Keratinocyte (primary cell): ENCODE data around the gene KCTD21.

Source experiments
- EZH2 ChIP-seq: IDR thresholded peaks from one replicate; pipeline ENCODE4 v1.6.1; 2012; ENCODE audit warnings: inconsistent platforms, mild to moderate bottlenecking, low read length, moderate library complexity
- TF ChIP-seq, protein P1 (sequence below), 3 experiments: IDR thresholded peaks in 1 of 3; conservative IDR thresholded peaks in 1 of 3; optimal IDR thresholded peaks in 1 of 3; 2 replicates in 2 of 3; 3 replicates in 1 of 3; pipeline versions ENCODE3 to v1.5.1; 2011; ENCODE audit warnings: low read length in 3 of 3, mild to moderate bottlenecking in 3 of 3, moderate library complexity in 2 of 3, control low read depth in 1 of 3, inconsistent platforms in 1 of 3; ENCODE audit not compliant: insufficient read depth in 2 of 3; ENCODE audit errors: extremely low read depth in 1 of 3

DNA sequence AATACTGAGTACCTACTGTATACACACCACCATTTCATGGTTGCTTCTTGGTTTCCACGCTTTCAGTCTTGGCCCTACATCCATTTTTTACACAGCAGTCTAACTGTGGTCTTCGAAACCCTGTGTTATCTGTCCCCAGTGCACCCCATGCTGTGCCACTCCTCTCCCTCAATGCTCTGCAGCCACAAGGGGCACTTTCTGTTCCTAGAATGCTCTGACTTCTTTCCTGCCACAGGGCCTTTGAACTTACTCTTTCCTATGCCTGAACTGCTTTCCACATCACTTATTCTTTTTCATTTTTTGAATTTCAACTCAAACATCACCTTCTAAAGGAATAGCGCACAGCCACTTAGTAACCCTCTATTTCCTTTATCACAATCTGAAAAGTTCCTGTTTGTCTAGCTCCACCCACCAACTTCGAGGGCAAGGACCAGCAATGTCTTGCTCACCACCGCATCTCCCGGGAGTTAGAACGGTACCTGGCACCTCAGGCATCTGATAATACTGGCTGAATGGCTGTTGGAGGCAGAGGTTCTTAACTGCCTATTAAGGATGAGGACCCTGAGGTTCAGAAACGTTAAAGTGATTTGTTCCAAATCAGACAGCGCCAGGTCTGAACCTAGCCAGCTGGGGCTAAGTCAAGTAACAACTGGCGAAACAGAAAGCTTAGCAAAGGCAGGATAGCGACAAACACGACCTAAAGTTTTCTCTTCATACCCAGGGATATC is 49.6 kb downstream of the KCTD21 start:
- TF ChIP-seq, protein P1, sequence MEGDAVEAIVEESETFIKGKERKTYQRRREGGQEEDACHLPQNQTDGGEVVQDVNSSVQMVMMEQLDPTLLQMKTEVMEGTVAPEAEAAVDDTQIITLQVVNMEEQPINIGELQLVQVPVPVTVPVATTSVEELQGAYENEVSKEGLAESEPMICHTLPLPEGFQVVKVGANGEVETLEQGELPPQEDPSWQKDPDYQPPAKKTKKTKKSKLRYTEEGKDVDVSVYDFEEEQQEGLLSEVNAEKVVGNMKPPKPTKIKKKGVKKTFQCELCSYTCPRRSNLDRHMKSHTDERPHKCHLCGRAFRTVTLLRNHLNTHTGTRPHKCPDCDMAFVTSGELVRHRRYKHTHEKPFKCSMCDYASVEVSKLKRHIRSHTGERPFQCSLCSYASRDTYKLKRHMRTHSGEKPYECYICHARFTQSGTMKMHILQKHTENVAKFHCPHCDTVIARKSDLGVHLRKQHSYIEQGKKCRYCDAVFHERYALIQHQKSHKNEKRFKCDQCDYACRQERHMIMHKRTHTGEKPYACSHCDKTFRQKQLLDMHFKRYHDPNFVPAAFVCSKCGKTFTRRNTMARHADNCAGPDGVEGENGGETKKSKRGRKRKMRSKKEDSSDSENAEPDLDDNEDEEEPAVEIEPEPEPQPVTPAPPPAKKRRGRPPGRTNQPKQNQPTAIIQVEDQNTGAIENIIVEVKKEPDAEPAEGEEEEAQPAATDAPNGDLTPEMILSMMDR (optimal IDR thresholded peaks at IDR 0.05 in 1 of 3, IDR thresholded peaks at IDR 0.05 in 1 of 3, conservative IDR thresholded peaks at IDR 0.05 in 1 of 3; ENCODE audit: extremely low read depth in 1 of 3, insufficient read depth in 2 of 3, low read length in 3 of 3), result peak in 1 of 3 experiments; percentile 10
- TF ChIP-seq EZH2, result no peak
